Lower leg skin (tissue), 4 donors: ENCODE data around the gene RPS15. TPM values are rescaled to one million over a fixed set of nuclear protein-coding genes. Genes with fewer than 3 reads are reported as not detected.

Source experiments
- DNase-seq, 2 donors: peaks; one replicate each; pipeline ENCODE4 v3.0.0-alpha.2; 2019; ENCODE audit warnings: low spot score in 2 of 2
- H3K4me3 ChIP-seq: fragments of 200-600 bp; sonication (generic); 2 replicates; pipeline ENCODE4 v1.5.1; 2017; ENCODE audit warnings: mild to moderate bottlenecking, low read depth; ENCODE audit not compliant: poor library complexity, severe bottlenecking
- POLR2A ChIP-seq, 2 donors: fragments of 450-650 bp; IDR thresholded peaks; one replicate each; pipeline ENCODE4 v1.6.1; 2016 to 2017; ENCODE audit warnings: antibody characterized with exemption in 2 of 2, mild to moderate bottlenecking in 1 of 2, moderate library complexity in 1 of 2
- WGBS, 2 donors: methylation state at CpG; one replicate each; pipeline ENCODE4 v1.1.5; 2018; 5-methylcytosine and 5-hydroxymethylcytosine counted together
- intact Hi-C: fragments of 100-400 bp; cut with DNase I; formaldehyde crosslinking; loops from one replicate; pipeline ENCODE4 v1.15.0; 2023; ENCODE audit warnings: low total_unique reads
- total RNA-seq, 4 donors: library from RNA; depleted of rRNA; stranded (reverse); fragments of >200 nt; gene quantifications; one replicate each; pipeline ENCODE4 v1.1.0, GENCODE V29; 2016
- TF ChIP-seq, protein P1 (sequence below), 3 donors: fragments of 450-650 bp; IDR thresholded peaks; one replicate each; pipeline ENCODE4 v1.5.1; 2016; ENCODE audit warnings: antibody characterized with exemption in 3 of 3, mild to moderate bottlenecking in 3 of 3, moderate library complexity in 2 of 3

RPS15 gene
- total RNA-seq: 1,000 to 10,000 TPM; 2,226 to 7,190 (median 4,396) TPM

DNA sequence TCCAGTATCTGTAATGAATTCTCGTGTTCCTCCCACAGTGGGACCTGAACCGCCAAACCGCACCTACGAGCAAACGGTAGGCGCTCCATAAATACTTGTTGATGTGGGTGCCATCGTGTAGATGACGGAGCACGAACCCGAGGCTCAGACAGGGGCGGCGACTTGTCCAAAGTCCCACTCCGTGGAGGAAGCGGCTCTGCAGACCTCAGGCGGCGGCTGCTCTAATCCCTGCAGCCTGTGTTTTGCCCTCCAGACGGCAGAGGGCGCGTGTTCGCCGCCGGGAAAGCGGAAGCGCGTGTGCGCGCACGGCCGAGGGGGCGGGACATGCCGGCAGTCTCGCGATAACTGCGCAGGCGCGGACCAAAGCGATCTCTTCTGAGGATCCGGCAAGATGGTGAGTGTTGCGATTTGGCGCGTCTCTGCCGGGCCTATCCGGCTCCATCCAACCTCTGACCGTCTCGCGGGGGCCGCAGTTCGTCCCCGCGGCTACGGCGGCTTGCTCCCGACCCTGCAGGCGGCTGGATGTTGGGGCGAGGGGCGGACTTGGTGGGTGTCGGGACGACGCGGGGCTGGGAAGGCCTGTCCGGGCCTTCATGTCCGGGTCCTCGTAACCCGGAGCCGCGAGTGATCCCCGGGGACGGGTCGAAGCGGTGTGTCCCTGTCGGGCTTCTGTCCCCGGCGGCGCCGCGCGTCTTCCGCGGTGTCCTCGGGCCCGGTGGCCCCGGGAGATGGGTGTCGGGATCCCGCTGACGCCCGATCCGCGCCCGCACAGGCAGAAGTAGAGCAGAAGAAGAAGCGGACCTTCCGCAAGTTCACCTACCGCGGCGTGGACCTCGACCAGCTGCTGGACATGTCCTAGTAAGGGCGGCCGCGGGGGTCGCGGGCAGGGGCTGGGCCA, at the start of gene RPS15:
RPS15 (plus strand) TSS at position 362 of the 898 bp plus-strand sequence; CDS start at position 392, 30 bp downstream.
- intact Hi-C loops: no loop called here
- WGBS, 2 donors: 0 to 1% methylated on average over 44 to 72 of the region's 100 CpGs
- peak; percentile 91 to 99 for DNase-seq
- peak within 1 kb of the TSS; percentile 93 for H3K4me3 ChIP-seq
- TF ChIP-seq, protein P1, sequence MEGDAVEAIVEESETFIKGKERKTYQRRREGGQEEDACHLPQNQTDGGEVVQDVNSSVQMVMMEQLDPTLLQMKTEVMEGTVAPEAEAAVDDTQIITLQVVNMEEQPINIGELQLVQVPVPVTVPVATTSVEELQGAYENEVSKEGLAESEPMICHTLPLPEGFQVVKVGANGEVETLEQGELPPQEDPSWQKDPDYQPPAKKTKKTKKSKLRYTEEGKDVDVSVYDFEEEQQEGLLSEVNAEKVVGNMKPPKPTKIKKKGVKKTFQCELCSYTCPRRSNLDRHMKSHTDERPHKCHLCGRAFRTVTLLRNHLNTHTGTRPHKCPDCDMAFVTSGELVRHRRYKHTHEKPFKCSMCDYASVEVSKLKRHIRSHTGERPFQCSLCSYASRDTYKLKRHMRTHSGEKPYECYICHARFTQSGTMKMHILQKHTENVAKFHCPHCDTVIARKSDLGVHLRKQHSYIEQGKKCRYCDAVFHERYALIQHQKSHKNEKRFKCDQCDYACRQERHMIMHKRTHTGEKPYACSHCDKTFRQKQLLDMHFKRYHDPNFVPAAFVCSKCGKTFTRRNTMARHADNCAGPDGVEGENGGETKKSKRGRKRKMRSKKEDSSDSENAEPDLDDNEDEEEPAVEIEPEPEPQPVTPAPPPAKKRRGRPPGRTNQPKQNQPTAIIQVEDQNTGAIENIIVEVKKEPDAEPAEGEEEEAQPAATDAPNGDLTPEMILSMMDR (IDR thresholded peaks at IDR 0.05): peak in 1 of 3 donors; percentile 94
- peak in 1 of 2 donors; percentile 74 for TF ChIP-seq POLR2A (IDR thresholded peaks at IDR 0.05)

DNA sequence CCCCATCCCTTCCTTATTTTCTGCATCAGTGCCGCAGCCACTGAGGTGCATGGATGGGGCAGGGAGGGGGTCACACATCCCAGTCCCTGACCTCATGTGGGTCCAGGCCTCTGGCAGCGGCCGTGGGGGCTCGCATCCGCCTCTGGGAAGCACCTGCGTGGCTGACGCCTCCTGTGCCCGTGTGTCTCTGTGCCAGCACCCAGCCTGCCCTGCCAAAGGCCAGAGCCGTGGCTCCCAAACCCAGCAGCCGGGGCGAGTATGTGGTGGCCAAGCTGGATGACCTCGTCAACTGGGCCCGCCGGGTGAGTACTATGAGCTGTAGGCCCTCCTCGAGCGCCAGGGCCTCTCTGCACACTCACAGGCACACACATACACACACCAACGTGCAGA, 49.6 kb upstream of the RPS15 start:
- no peak overlapping the region for H3K4me3 ChIP-seq
- intact Hi-C loops: no loop called here
- no peak for TF ChIP-seq POLR2A (IDR thresholded peaks at IDR 0.05)
- TF ChIP-seq, protein P1 (IDR thresholded peaks at IDR 0.05): no peak
- DNase-seq: no peak
- WGBS, 2 donors: 89 to 94% methylated on average over 16 of the region's 17 CpGs

- H3K4me3 ChIP-seq: no peak overlapping the region
- TF ChIP-seq, protein P1 (IDR thresholded peaks at IDR 0.05): no peak
- TF ChIP-seq POLR2A (IDR thresholded peaks at IDR 0.05): no peak
- WGBS, 2 donors: 92% methylated on average over 38 to 39 of the region's 39 CpGs
- intact Hi-C loops: no loop called here
- no peak for DNase-seq
Measured at GRCh38 chr19:1389033-1389940, 48.9 kb upstream of the RPS15 start.

- no peak for DNase-seq
- TF ChIP-seq, protein P1 (IDR thresholded peaks at IDR 0.05): no peak
- TF ChIP-seq POLR2A (IDR thresholded peaks at IDR 0.05): no peak
- intact Hi-C loops: no loop called here
- whole genome bisulfite sequencing, 2 donors: 95% methylated on average over 42 of the region's 42 CpGs
- no peak overlapping the region for H3K4me3 ChIP-seq
Measured at GRCh38 chr19:1390890-1391423, 47.2 kb upstream of the RPS15 start.

DNA sequence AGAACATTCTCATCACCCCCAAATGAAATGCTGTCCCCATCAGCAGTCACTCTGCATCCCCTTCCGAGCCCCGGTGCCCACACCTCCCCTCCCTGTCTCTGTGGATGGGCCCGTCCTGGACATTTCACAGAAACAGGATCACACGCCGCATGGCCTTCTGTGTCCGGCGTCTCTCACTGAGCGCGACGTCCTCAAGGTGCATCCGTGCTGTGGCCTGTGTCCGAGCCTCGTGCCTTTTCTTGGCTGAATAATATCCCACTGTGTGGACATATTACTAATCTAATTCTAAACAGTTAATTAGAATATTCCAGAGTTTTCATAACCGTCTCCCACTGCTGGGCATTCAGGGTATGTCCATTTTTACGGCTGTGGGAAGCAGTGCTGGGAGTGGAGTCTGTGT, 45.8 kb upstream of the RPS15 start:
- no peak overlapping the region for H3K4me3 ChIP-seq
- WGBS, 2 donors: 94 to 95% methylated on average over 15 of the region's 15 CpGs
- intact Hi-C loops: no loop called here

More for the DNA sequence above, 45.8 kb upstream of the RPS15 start:
- no peak for DNase-seq
- TF ChIP-seq POLR2A (IDR thresholded peaks at IDR 0.05): no peak
- TF ChIP-seq, protein P1 (IDR thresholded peaks at IDR 0.05): no peak
